Activated CD8-positive, alpha-beta memory T cell treated with anti-CD3 and anti-CD28 coated beads, Interleukin-2, amount 10 ng/mL, durations not matched to agents 7 days and 5 days (primary cell): ENCODE results near the gene STK32B. TPM values are rescaled to one million over a fixed set of nuclear protein-coding genes. Genes with fewer than 3 reads are reported as not detected.

Experiments
- ATAC-seq: fragments of 150-1000 bp; cut with Tn5 transposase; one replicate; pipeline ENCODE4 v1.10.0; 2021; ENCODE audit warnings: moderate library complexity
- CTCF ChIA-PET: fragments of 350-600 bp; sonication (Branson Sonifier 250); formaldehyde crosslinking; loops from one replicate; lab custom pipeline; 2021; ENCODE audit warnings: antibody characterized with exemption; lab: Charles Lee
- DNase-seq: peaks from one replicate; pipeline ENCODE4 v3.0.0-alpha.2; 2020
- H3K27ac Mint-ChIP-seq: one replicate; pipeline ENCODE4 v1.8.0; 2021; ENCODE audit warnings: mild to moderate bottlenecking, mixed read lengths
- H3K27me3 Mint-ChIP-seq: one replicate; pipeline ENCODE4 v1.8.0; 2021; ENCODE audit warnings: mixed read lengths
- H3K36me3 Mint-ChIP-seq: one replicate; pipeline ENCODE4 v1.8.0; 2021; ENCODE audit warnings: mild to moderate bottlenecking, mixed read lengths
- H3K4me1 Mint-ChIP-seq: one replicate; pipeline ENCODE4 v1.8.0; 2021; ENCODE audit warnings: mixed read lengths
- H3K4me3 Mint-ChIP-seq: one replicate; pipeline ENCODE4 v1.8.0; 2021; ENCODE audit warnings: mild to moderate bottlenecking, moderate library complexity, mixed read lengths
- H3K9me3 Mint-ChIP-seq: one replicate; pipeline ENCODE4 v1.8.0; 2022; ENCODE audit warnings: low read depth, mixed read lengths
- total RNA-seq, 2 experiments: library from RNA; stranded (reverse); gene quantifications; one replicate each; pipeline ENCODE4 v1.2.3, GENCODE V29; 2021

Gene STK32B
- total RNA-seq, 2 experiments from 2014 or later = not detected

DNA sequence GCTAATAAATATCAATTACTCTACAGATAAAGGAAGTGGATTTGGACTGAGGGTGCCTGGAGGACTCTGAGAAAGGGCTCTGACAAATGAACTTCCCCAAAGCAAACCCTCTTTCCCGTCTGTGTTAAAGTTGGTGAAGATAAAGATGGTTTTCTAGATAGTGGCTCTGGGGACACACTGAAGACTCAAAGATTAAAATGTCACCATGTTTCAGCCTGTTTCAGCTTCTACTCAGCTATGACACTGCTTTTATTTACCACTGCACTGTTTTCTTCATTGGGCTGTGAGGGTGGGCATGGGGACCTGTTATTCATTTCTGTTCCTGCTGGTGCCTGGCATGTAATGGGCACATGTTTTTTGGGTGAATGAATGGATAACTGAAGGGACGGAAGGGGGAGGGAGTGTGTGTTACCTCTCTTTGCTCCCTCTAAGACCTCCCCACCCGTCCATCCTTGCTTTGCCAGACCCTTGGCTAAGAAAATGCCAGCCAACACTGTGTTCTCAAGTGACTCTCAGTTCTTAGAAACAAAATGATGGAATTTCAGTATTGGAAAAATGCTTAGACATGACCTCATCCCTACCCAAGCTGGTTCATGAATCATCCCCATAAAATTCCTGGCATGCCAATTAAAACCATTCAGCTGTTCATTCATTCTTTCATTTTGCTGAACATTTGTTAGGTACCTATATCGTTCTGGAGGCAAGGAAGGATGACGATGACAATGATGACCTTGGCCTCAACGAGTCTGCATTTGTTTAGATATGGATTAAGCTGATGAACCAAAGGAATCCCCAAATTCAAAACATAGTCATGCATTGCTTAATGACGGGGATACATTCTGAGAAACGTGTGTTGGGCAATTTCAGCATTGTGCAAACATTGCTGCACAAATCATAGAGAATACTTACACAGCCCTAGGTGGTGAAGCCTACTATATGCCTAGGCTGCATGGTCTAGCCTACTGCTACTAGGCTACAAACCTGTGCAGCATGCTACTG, 13.4 kb upstream of the STK32B start:
- no peak for ATAC-seq
- H3K27me3 Mint-ChIP-seq = no peaks in the 10 kb centered on the region
- DNase-seq = no peak
- no peak overlapping the region for H3K4me3 Mint-ChIP-seq
- H3K9me3 Mint-ChIP-seq = no peaks in the 10 kb centered on the region
- CTCF ChIA-PET = interaction anchor here (0.6 kb wide), 1 partner anchor 1710 kb away, joined by 3 read pairs; no protein-coding TSS in a partner anchor
- no peak overlapping the region for H3K27ac Mint-ChIP-seq
- peaks cover 5% of the 10 kb centered on the region for H3K4me1 Mint-ChIP-seq
- no peaks in the 10 kb centered on the region for H3K36me3 Mint-ChIP-seq

DNA sequence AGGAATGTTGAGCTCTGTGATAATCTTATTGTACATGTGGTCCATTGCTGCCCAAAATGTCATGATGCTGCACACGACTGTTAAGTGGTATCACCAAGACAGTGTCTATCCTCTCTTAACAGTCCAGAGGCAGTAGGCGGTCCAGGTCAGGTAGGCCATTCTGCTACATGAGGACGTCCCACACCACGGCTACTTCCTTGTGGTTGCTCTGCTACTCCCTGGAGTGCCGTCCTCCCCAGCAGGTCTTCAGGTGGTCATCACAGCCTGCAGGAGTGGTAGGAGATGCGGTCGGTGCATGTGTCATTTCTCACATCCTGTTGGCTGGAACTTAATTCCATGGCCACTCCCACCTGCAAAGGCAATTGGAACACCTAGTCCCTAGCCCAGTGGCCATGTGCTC, 11.5 kb upstream of the STK32B start:
- no peaks in the 10 kb centered on the region for H3K4me1 Mint-ChIP-seq
- H3K27me3 Mint-ChIP-seq = no peaks in the 10 kb centered on the region
- no peak overlapping the region for H3K27ac Mint-ChIP-seq
- CTCF ChIA-PET = no interaction called here
- no peaks in the 10 kb centered on the region for H3K36me3 Mint-ChIP-seq
- H3K4me3 Mint-ChIP-seq = no peak overlapping the region
- H3K9me3 Mint-ChIP-seq = no peaks in the 10 kb centered on the region
- ATAC-seq (no peak), DNase-seq (no peak)

DNA sequence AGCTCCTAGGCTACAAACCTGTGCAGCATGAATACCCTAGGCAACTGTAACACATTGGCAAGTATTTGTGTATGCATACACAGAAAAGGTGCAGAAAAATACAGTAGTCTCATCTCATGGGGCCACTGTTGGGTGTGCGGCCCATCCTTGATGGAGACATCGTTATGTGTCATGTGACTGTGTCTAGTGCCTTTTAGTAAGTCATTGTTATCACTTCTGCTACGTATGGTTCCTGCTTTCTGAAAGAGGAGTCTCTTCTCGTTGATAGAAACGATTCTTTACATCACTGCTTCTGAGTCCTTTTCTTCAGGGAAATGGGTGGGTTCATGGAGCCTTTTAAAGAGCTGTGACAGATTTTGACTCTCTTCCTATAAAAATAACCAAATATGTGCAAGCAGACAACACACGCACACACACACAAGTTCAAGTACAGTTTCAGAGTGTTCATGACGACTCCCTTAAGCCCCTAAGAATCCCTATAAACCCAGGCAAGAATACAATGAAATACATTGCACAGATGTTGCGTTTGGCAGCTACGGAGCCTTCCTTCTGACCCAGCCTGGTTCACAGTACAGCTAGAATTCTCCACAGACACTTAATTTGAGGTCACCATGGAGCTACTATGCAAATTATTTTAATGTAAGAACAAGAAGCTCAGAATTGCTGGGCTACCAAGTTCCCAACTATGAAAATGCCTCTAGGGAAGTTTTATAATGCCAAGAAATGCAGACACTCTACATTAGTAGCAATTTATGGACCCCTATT, 10.2 kb upstream of the STK32B start:
- no peaks in the 10 kb centered on the region for H3K36me3 Mint-ChIP-seq

DNA sequence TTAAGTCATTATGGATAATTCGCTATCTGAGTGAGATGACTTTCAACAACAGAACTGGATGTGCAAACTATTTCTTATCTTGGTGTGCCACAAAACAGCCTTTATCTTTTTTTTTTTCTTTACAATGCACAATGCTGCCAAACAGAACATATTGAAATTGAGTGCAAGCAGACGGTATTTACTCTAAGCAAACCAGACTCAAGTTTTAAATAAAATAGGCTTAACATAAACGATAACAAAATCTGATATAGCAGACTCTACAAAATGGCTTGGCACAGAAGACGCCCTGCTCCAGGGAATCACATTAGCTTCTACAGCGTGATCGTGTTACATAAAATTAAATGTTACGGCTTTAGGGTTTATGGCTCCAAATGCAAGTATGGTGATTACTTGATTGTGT, 9.6 kb upstream of the STK32B start:
- CTCF ChIA-PET = no interaction called here
- Mint-ChIP-seq H3K27ac (no peak overlapping the region), H3K9me3 (no peaks in the 10 kb centered on the region), H3K4me1 (no peaks in the 10 kb centered on the region), H3K27me3 (peaks cover 4% of the 10 kb centered on the region), H3K4me3 (no peak overlapping the region), H3K36me3 (no peaks in the 10 kb centered on the region)
- DNase-seq (no peak), ATAC-seq (no peak)

More for the DNA sequence above, 10.2 kb upstream of the STK32B start:
- DNase-seq (no peak), ATAC-seq (no peak)
- no peaks in the 10 kb centered on the region for H3K9me3 Mint-ChIP-seq
- no peak overlapping the region for H3K4me3 Mint-ChIP-seq
- peaks cover under 1% of the 10 kb centered on the region for H3K27me3 Mint-ChIP-seq
- no peaks in the 10 kb centered on the region for H3K4me1 Mint-ChIP-seq
- H3K27ac Mint-ChIP-seq = no peak overlapping the region
- CTCF ChIA-PET = no interaction called here

DNA sequence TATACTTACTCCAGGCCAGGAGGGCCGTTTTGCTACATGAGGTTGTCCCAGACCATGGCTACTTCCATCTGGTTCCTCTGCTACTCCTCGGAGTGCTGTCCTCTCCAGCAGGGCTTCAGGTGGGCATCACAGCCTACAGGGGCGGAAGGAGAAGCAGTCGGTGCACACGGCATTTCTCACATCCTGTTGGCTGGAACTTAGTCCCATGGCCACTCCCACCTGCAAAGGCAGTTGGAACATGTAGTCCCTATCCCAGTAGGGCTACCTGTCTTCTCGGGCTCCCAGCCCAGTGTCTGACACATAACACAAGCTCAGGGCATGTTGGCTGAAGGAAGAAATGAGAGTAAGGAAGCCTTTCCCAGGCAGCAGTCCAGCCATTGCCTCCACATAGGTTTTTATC, 7.7 kb upstream of the STK32B start:
- H3K27me3 Mint-ChIP-seq = peaks cover 9% of the 10 kb centered on the region
- CTCF ChIA-PET = no interaction called here
- H3K4me1 Mint-ChIP-seq = no peaks in the 10 kb centered on the region
- ATAC-seq (no peak), DNase-seq (no peak)
- H3K36me3 Mint-ChIP-seq = no peaks in the 10 kb centered on the region
- no peak overlapping the region for H3K27ac Mint-ChIP-seq
- H3K9me3 Mint-ChIP-seq = no peaks in the 10 kb centered on the region
- H3K4me3 Mint-ChIP-seq = no peak overlapping the region

DNA sequence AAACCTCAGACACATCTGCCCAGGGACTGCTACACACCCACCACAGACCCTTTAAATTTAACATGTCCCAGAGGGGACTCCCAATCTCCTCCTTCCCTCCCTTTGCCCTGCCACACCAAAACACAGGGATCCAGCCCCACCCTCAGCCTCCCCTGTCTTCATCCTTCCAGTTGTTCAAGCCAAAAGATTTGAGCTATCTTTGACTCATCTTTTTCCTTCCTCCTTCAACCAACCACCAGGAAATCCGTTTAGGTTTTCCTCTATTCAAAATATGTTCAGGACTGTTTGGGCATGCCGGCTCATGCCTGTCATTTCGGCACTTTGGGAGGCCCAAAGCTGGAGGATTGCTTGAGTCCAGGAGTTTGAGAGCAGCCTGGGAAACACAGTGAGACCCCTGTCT, 6.9 kb upstream of the STK32B start:
- CTCF ChIA-PET = no interaction called here
- Mint-ChIP-seq H3K9me3 (no peaks in the 10 kb centered on the region), H3K4me1 (no peaks in the 10 kb centered on the region), H3K36me3 (no peaks in the 10 kb centered on the region), H3K27ac (no peak overlapping the region), H3K4me3 (no peak overlapping the region), H3K27me3 (peaks cover 12% of the 10 kb centered on the region)
- DNase-seq = no peak
- ATAC-seq = no peak

DNA sequence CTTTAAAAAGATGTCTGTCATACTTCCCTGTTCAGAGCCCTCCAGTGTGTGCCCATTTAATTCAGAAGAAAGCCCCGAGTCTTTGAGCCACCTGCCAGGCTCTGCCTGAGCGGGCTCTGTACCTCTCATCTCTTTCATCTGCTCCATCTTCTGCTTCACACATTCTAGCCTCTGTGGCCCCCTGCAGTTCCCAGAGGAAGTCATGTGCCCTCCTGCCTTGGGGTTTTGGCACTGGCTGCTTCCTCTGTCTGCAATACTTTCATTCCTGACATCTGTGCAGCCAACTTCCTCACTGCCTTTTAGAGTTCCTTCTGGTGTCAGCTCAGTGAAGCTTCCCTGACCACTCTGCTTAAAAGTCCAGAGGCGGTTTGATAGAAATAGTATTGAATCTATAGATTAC, 6.2 kb upstream of the STK32B start:
- Mint-ChIP-seq H3K27me3 (peaks cover 15% of the 10 kb centered on the region), H3K9me3 (no peaks in the 10 kb centered on the region), H3K4me1 (no peaks in the 10 kb centered on the region), H3K27ac (no peak overlapping the region), H3K4me3 (no peak overlapping the region), H3K36me3 (no peaks in the 10 kb centered on the region)
- DNase-seq = no peak
- no peak for ATAC-seq
- CTCF ChIA-PET = no interaction called here

DNA sequence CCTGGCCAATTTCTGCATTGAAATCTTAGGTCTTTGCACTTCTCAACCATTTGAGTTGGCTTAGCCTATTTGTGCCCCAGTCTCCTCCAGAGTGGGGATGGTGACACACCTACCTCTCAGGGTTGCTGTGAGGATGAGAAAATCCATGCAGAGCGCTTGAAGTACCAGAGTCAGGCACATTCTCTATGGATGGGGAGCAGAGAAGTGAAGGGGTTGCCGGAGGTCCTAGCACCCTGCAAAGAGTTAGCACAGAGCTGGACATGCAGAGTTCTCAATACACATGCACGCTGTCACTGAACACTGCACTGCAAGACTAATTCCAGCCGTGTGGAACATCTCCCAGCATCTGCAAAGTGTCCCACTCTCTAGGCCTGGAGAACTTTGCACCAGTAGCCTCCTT, 2.6 kb upstream of the STK32B start:
- CTCF ChIA-PET = no interaction called here
- no peak overlapping the region for H3K27ac Mint-ChIP-seq
- no peak overlapping the region for H3K4me3 Mint-ChIP-seq
- no peaks in the 10 kb centered on the region for H3K9me3 Mint-ChIP-seq
- H3K36me3 Mint-ChIP-seq = no peaks in the 10 kb centered on the region
- no peak for DNase-seq
- H3K27me3 Mint-ChIP-seq = peaks cover 46% of the 10 kb centered on the region
- peaks cover 7% of the 10 kb centered on the region for H3K4me1 Mint-ChIP-seq
- no peak for ATAC-seq

DNA sequence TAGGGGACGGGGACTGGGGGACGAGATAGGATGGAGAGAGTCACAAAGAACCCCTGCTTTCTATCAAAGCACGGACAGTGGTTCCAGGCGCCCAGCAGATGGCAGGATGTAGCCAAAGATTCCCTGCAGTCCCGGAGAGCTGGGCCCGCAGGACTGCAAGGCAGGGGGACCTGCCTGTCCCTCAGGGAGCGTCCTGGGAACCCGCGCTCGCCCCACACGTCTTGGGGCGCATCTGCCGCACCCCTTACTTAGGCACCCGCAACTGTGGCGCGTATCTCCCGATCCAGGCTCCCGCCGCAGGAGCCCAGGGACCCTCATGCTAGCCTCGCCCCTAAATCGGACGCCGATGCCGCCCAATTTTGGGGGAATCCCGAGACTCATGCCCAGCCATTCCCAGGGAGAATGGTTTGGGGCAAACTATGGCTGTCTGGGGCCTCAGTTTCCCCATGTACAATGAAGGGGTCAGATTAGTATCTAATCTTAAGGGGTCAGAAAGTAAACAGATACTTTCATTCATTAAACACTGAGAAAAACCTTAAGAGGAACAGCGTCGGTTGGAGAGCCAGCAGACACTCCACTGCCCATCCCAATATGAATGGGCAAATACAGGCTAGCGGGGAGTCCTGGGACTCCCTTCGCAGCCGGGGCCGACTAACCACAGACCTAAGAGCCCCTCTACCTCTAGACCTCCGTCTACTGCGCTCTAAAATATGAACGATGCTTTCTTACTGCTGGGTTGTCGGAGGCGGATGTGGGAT, 581 bp upstream of the STK32B start:
- ATAC-seq = no peak
- CTCF ChIA-PET = no interaction called here

DNA sequence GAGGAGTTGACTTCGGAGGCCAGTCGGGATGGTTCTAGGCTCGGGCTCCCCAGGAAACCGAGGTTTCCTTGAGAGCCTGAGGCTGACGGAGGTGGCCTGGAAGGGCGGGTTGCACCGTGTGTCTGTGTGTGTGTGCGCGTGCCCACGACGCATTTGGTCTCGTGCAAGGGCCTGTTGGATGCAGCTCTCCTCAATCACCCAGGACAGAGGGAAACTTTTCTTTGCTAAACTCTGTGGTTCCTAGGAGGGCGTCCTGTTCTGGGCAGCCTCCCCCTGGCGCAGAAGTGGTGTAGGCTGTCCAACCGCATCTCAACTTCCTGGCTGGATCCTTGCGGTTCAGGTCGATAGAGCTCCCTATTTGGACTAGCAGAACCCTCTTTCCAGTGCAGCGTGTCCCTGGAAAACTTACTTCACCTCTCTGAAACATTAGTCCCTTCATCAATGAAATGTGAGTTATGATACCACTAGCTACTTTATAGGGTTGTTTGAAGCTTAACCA, 973 bp downstream of the STK32B start:
- Mint-ChIP-seq H3K9me3 (no peaks in the 10 kb centered on the region), H3K27ac (no peak overlapping the region), H3K27me3 (peaks cover 43% of the 10 kb centered on the region), H3K4me1 (peaks cover 7% of the 10 kb centered on the region), H3K36me3 (no peaks in the 10 kb centered on the region), H3K4me3 (no peak overlapping the region)
- CTCF ChIA-PET = no interaction called here
- no peak for ATAC-seq
- DNase-seq = no peak

More for the DNA sequence above, 581 bp upstream of the STK32B start:
- Mint-ChIP-seq H3K4me1 (peaks cover 7% of the 10 kb centered on the region), H3K9me3 (no peaks in the 10 kb centered on the region), H3K27ac (no peak overlapping the region), H3K36me3 (no peaks in the 10 kb centered on the region), H3K27me3 (peaks cover 52% of the 10 kb centered on the region), H3K4me3 (peak overlapping the region; percentile 48)
- peak; percentile 46 for DNase-seq

DNA sequence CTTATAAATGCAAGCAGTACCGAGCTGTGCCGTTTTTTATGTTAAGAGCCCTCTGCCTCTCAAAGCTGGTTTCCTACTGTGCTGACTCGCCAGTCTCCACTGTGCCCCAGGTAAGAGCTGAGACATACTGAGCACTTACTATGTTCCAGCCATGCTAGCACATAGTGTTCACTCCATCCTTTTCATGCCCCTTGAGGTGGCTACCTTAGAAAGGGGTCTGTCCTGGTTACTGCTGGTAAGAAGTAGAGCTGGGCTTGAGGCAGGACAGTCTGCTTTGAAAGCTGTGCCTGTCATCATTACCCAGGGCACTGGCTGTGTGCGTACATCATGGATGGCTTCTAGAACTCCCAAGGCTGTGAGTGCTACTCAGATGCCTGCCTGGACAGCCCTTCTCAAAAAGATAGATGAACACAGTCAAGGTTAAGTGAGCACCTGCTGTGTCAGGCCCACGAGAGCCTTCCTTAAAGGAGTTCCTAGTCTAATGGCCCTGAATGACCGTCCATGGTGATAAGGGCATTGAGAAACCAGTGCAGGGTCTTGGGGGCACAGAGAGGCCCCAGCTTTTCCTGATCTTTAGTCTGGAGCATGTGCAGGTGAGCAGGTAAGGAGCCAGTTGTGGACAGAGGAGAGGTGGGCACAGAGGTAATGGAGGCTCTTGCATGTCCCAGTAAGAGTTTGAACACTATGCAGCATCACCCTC, 1.6 kb downstream of the STK32B start:
- Mint-ChIP-seq H3K27ac (no peak overlapping the region), H3K4me3 (no peak overlapping the region), H3K36me3 (no peaks in the 10 kb centered on the region), H3K9me3 (no peaks in the 10 kb centered on the region), H3K27me3 (peaks cover 43% of the 10 kb centered on the region), H3K4me1 (peaks cover 7% of the 10 kb centered on the region)
- CTCF ChIA-PET = interaction anchor here (0.5 kb wide), 1 partner anchor 457 kb away, joined by 3 read pairs; no protein-coding TSS in a partner anchor
- ATAC-seq (no peak), DNase-seq (no peak)

DNA sequence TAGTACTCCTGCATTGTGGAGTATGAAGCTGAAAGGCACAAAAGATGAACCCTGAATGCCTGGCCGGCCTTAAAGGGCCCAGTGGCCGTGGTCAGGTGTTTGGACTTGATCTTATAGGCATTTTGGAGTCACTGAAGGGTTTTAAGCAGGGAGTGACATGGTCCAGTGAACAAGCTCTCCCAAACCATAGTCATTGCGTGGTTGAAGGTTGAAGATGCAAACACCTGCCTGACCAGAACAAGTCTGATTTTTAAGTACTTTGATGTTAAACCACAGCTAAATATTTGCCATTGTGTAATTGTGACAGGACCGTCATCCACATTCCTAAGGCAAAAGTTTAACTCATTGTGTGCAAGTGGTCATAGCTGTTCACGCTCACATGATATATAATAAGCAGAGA, 3.3 kb downstream of the STK32B start:
- no peak overlapping the region for H3K4me3 Mint-ChIP-seq
- ATAC-seq = no peak
- peaks cover 39% of the 10 kb centered on the region for H3K27me3 Mint-ChIP-seq
- no peaks in the 10 kb centered on the region for H3K36me3 Mint-ChIP-seq
- H3K27ac Mint-ChIP-seq = no peak overlapping the region
- CTCF ChIA-PET = no interaction called here
- no peaks in the 10 kb centered on the region for H3K9me3 Mint-ChIP-seq
- peaks cover 7% of the 10 kb centered on the region for H3K4me1 Mint-ChIP-seq
- no peak for DNase-seq
